Measurements from ENCODE around the gene SEPSECS. TPM values are rescaled to one million over a fixed set of nuclear protein-coding genes. Genes with fewer than 3 reads are reported as not detected.

The SEPSECS gene
- total and polyA plus RNA-seq, 12 donors: 5.8 to 38.6 (median 7.7) TPM

GRCh38 chr4:25107827-25108516, 52.3 kb downstream of the SEPSECS start:
- Histone ChIP-seq H3K4me1 (replicated peaks in 1 of 2) (no peaks in the 10 kb centered on the region), H3K4me3 (no peak overlapping the region), H3K36me3 (replicated peaks in 1 of 2) (no peaks in the 10 kb centered on the region), H3K27me3 (peaks cover 7% of the 10 kb centered on the region), H3K27ac (no peak overlapping the region), H3K9me3 (replicated peaks in 1 of 3) (no peaks in the 10 kb centered on the region)
- no peak for DNase-seq
- intact Hi-C loops (cut with DNase I): no loop called here
- 77 to 87% (median 82%) methylated on average over 6 of the region's 6 CpGs for WGBS, 4 donors
- TF ChIP-seq, protein P1, sequence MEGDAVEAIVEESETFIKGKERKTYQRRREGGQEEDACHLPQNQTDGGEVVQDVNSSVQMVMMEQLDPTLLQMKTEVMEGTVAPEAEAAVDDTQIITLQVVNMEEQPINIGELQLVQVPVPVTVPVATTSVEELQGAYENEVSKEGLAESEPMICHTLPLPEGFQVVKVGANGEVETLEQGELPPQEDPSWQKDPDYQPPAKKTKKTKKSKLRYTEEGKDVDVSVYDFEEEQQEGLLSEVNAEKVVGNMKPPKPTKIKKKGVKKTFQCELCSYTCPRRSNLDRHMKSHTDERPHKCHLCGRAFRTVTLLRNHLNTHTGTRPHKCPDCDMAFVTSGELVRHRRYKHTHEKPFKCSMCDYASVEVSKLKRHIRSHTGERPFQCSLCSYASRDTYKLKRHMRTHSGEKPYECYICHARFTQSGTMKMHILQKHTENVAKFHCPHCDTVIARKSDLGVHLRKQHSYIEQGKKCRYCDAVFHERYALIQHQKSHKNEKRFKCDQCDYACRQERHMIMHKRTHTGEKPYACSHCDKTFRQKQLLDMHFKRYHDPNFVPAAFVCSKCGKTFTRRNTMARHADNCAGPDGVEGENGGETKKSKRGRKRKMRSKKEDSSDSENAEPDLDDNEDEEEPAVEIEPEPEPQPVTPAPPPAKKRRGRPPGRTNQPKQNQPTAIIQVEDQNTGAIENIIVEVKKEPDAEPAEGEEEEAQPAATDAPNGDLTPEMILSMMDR (IDR thresholded peaks at IDR 0.05): no peak
- TF ChIP-seq POLR2A (IDR thresholded peaks at IDR 0.05): no peak

GRCh38 chr4:25106363-25107151, 53.7 kb downstream of the SEPSECS start:
- Histone ChIP-seq H3K9me3 (replicated peaks in 1 of 3) (no peaks in the 10 kb centered on the region), H3K4me3 (no peak overlapping the region), H3K36me3 (replicated peaks in 1 of 2) (no peaks in the 10 kb centered on the region), H3K4me1 (replicated peaks in 1 of 2) (no peaks in the 10 kb centered on the region), H3K27me3 (peaks cover 8% of the 10 kb centered on the region), H3K27ac (no peak overlapping the region)
- intact Hi-C loops (cut with DNase I): no loop called here
- no peak for DNase-seq
- no peak for TF ChIP-seq POLR2A (IDR thresholded peaks at IDR 0.05)
- TF ChIP-seq, protein P1 (IDR thresholded peaks at IDR 0.05): no peak
- 93% methylated on average over 14 of the region's 14 CpGs for WGBS, 4 donors

DNA sequence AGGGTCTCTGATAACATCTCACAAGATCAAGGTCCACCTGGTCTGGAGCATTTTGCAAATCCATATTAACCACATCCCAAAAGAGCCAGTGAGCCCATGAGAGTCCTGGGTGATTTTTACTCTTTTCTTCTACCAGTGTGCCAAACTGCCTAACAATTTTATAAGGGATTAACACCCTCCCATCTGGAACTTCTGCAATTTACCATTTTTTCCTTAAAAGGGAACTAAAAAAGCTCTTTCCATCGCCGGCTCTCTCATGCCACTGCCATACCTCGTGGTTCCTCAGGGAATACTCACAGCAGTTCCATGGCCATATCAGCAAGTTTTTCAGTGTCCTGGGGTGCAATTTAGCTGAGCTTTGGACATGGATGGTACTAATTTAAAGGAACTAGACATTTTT, 55.7 kb downstream of the SEPSECS start:
- WGBS, 4 donors: 29 to 52% (median 47%) methylated on average over 3 of the region's 3 CpGs
- TF ChIP-seq POLR2A (IDR thresholded peaks at IDR 0.05): no peak
- TF ChIP-seq, protein P1 (IDR thresholded peaks at IDR 0.05): no peak
- intact Hi-C loops (cut with DNase I): no loop called here

GRCh38 chr4:25103418-25103817, 56.8 kb downstream of the SEPSECS start:
- peaks cover 8% of the 10 kb centered on the region for H3K27me3 ChIP-seq
- no peaks in the 10 kb centered on the region for H3K36me3 ChIP-seq (replicated peaks in 1 of 2)
- H3K4me3 ChIP-seq: no peak overlapping the region
- intact Hi-C loops (cut with DNase I): no loop called here
- 56 to 70% (median 60%) methylated on average over 4 of the region's 4 CpGs for whole genome bisulfite sequencing, 4 donors
- H3K27ac ChIP-seq: no peak overlapping the region
- no peak for TF ChIP-seq POLR2A (IDR thresholded peaks at IDR 0.05)
- TF ChIP-seq, protein P1 (IDR thresholded peaks at IDR 0.05): no peak
- H3K9me3 ChIP-seq (replicated peaks in 1 of 3): no peaks in the 10 kb centered on the region
- no peak for DNase-seq
- H3K4me1 ChIP-seq (replicated peaks in 1 of 2): peaks cover 5 to 11% of the 10 kb centered on the region in 2 donors

More for the DNA sequence above, 55.7 kb downstream of the SEPSECS start:
- no peak for DNase-seq
- H3K27ac ChIP-seq: no peak overlapping the region
- H3K27me3 ChIP-seq: peaks cover 8% of the 10 kb centered on the region
- H3K4me3 ChIP-seq: no peak overlapping the region
- no peaks in the 10 kb centered on the region for H3K9me3 ChIP-seq (replicated peaks in 1 of 3)
- peaks cover 5% of the 10 kb centered on the region in 2 donors for H3K4me1 ChIP-seq (replicated peaks in 1 of 2)
- H3K36me3 ChIP-seq (replicated peaks in 1 of 2): no peaks in the 10 kb centered on the region
